Liver (tissue), 9 donors: ENCODE data around the gene GUCA1A. TPM values are rescaled to one million over a fixed set of nuclear protein-coding genes. Genes with fewer than 3 reads are reported as not detected.

Experiments
- DNase-seq: peaks from one replicate; pipeline ENCODE4 v3.0.0-alpha.2; 2017; ENCODE audit warnings: low spot score
- H3K27ac ChIP-seq, 2 donors: one replicate each; pipeline ENCODE4 v1.7.0; 2013; ENCODE audit warnings: inconsistent platforms in 2 of 2, low read length in 2 of 2, control low read depth in 1 of 2, low read depth in 1 of 2, mild to moderate bottlenecking in 1 of 2
- H3K27me3 ChIP-seq, 4 donors: one replicate each; pipeline versions ENCODE4 v1.6.1 to v1.7.0; 2013; ENCODE audit warnings: low read length in 3 of 4, inconsistent platforms in 1 of 4, mild to moderate bottlenecking in 1 of 4, moderate library complexity in 1 of 4; ENCODE audit not compliant: control insufficient read depth in 4 of 4, insufficient read depth in 4 of 4
- H3K36me3 ChIP-seq, 4 donors: one replicate each; pipeline versions ENCODE4 v1.6.1 to v1.7.0; 2013; ENCODE audit warnings: low read length in 3 of 4, mild to moderate bottlenecking in 3 of 4, low read depth in 1 of 4, moderate library complexity in 1 of 4; ENCODE audit not compliant: control insufficient read depth in 4 of 4, insufficient read depth in 3 of 4
- H3K4me1 ChIP-seq, 4 donors: one replicate each; pipeline versions ENCODE4 v1.6.1 to v1.7.0; 2013; ENCODE audit warnings: low read length in 3 of 4, mild to moderate bottlenecking in 3 of 4, moderate library complexity in 1 of 4; ENCODE audit not compliant: control insufficient read depth in 4 of 4, insufficient read depth in 4 of 4
- H3K4me3 ChIP-seq, 3 donors: one replicate each; pipeline versions ENCODE4 v1.6.1 to v1.7.0; 2013; ENCODE audit warnings: low read length in 3 of 3, control low read depth in 1 of 3, low read depth in 1 of 3, mild to moderate bottlenecking in 1 of 3
- H3K9ac ChIP-seq, 2 donors: one replicate each; pipeline ENCODE4 v1.7.0; 2013; ENCODE audit warnings: low read length in 2 of 2, mild to moderate bottlenecking in 2 of 2, moderate library complexity in 2 of 2, control low read depth in 1 of 2, low read depth in 1 of 2
- H3K9me3 ChIP-seq, 4 donors: one replicate each; pipeline versions ENCODE4 v1.6.1 to v1.7.0; 2013; ENCODE audit warnings: low read length in 3 of 4; ENCODE audit not compliant: control insufficient read depth in 4 of 4
- ATF3 ChIP-seq: IDR thresholded peaks from 2 replicates; pipeline ENCODE4 v1.6.1; 2016; ENCODE audit warnings: antibody characterized with exemption
- CTCF ChIP-seq: fragments of 150-350 bp; IDR thresholded peaks from 2 replicates; pipeline ENCODE4 v1.5.1; 2017; ENCODE audit warnings: improper control_type of control experiment, low read depth, low read length; ENCODE audit not compliant: missing input control
- EGR1 ChIP-seq, 2 donors: IDR thresholded peaks; 2 replicates each; pipeline ENCODE4 v1.6.1; 2016 to 2018; ENCODE audit warnings: antibody characterized with exemption in 2 of 2, low read depth in 2 of 2
- FOXA1 ChIP-seq: IDR thresholded peaks from 2 replicates; pipeline ENCODE4 v1.6.1; 2016; ENCODE audit warnings: antibody characterized with exemption
- FOXA2 ChIP-seq: IDR thresholded peaks from 2 replicates; pipeline ENCODE4 v1.6.1; 2016; ENCODE audit warnings: antibody characterized with exemption
- GABPA ChIP-seq, 2 donors: IDR thresholded peaks in 1 of 2; conservative IDR thresholded peaks in 1 of 2; 2 replicates each; pipeline ENCODE4 v1.6.1; 2016; ENCODE audit warnings: antibody characterized with exemption in 2 of 2, mild to moderate bottlenecking in 1 of 2, moderate library complexity in 1 of 2
- HNF4A ChIP-seq, 2 donors: conservative IDR thresholded peaks; 2 replicates each; pipeline ENCODE4 v1.6.1; 2016; ENCODE audit warnings: antibody characterized with exemption in 2 of 2, mild to moderate bottlenecking in 2 of 2
- HNF4G ChIP-seq: IDR thresholded peaks from 2 replicates; pipeline ENCODE4 v1.6.1; 2016; ENCODE audit warnings: antibody characterized with exemption
- NR2F2 ChIP-seq: IDR thresholded peaks from 2 replicates; pipeline ENCODE4 v1.6.1; 2016; ENCODE audit warnings: antibody characterized with exemption
- REST ChIP-seq: IDR thresholded peaks from 2 replicates; pipeline ENCODE4 v1.6.1; 2016; ENCODE audit warnings: antibody characterized with exemption, mild to moderate bottlenecking
- RXRA ChIP-seq, 2 donors: IDR thresholded peaks; 2 replicates each; pipeline ENCODE4 v1.6.1; 2017 to 2018; ENCODE audit warnings: antibody characterized with exemption in 2 of 2, mild to moderate bottlenecking in 1 of 2
- SP1 ChIP-seq: IDR thresholded peaks from 2 replicates; pipeline ENCODE4 v1.6.1; 2018; ENCODE audit warnings: antibody characterized with exemption, mild to moderate bottlenecking
- TAF1 ChIP-seq: conservative IDR thresholded peaks from 2 replicates; pipeline ENCODE4 v1.6.1; 2016; ENCODE audit warnings: antibody characterized with exemption, mild to moderate bottlenecking
- YY1 ChIP-seq: IDR thresholded peaks from 2 replicates; pipeline ENCODE4 v1.6.1; 2016; ENCODE audit warnings: antibody characterized with exemption, mild to moderate bottlenecking
- ZBTB33 ChIP-seq: IDR thresholded peaks from 2 replicates; pipeline ENCODE4 v1.6.1; 2016; ENCODE audit warnings: antibody characterized with exemption
- WGBS: extraction: QIAGEN DNeasy Blood & Tissue Kit; methylation state at CpG from one replicate; pipeline ENCODE4 v1.1.7; 2013; 5-methylcytosine and 5-hydroxymethylcytosine counted together
- polyA plus RNA-seq, 2 donors: library from polyadenylated mRNA; stranded (reverse) in 1 of 2; unstranded in 1 of 2; fragments of 200-250 nt in 1 of 2; fragments of >200 nt in 1 of 2; fragmentation: Nextera tagmentation in 1 of 2; extraction: Ambion mirVana in 1 of 2; gene quantifications; one replicate each; pipeline versions ENCODE4 v1.2.1 to v1.2.3, GENCODE V29; 2013 to 2015
- total RNA-seq, 2 donors: library from RNA; depleted of rRNA; stranded (reverse); fragments of >200 nt; gene quantifications; one replicate each; pipeline ENCODE4 v1.2.3, GENCODE V29; 2014
- donor health status: healthy.
- donor health status: healthy.
- donor health status: healthy.
- donor health status: healthy.
- donor health status: healthy.

The GUCA1A gene
- total and polyA plus RNA-seq, 4 donors: not detected

GRCh38 chr6:42162812-42163211, 10.4 kb upstream of the GUCA1A start:
- TF ChIP-seq REST (no peak), ATF3 (no peak), YY1 (no peak), FOXA2 (no peak), RXRA (IDR thresholded peaks at IDR 0.05) (no peak), NR2F2 (no peak)
- Histone ChIP-seq H3K4me3 (no peak overlapping the region), H3K27ac (no peak overlapping the region), H3K27me3 (no peaks in the 10 kb centered on the region), H3K9ac (no peak overlapping the region), H3K9me3 (no peaks in the 10 kb centered on the region), H3K36me3 (no peaks in the 10 kb centered on the region), H3K4me1 (no peaks in the 10 kb centered on the region)
- 85% methylated on average over 13 of the region's 13 CpGs for WGBS
- no peak for DNase-seq

GRCh38 chr6:42163981-42164380, 9.2 kb upstream of the GUCA1A start:
- Histone ChIP-seq H3K4me3 (no peak overlapping the region), H3K36me3 (no peaks in the 10 kb centered on the region), H3K4me1 (no peaks in the 10 kb centered on the region), H3K9ac (no peak overlapping the region), H3K27me3 (no peaks in the 10 kb centered on the region), H3K27ac (no peak overlapping the region), H3K9me3 (no peaks in the 10 kb centered on the region)
- TF ChIP-seq FOXA1 (no peak), HNF4A (conservative IDR thresholded peaks at IDR 0.05) (no peak), ZBTB33 (no peak), EGR1 (IDR thresholded peaks at IDR 0.05; ENCODE audit: low read depth in 2 of 2) (no peak), GABPA (IDR thresholded peaks at IDR 0.05 in 1 of 2, conservative IDR thresholded peaks at IDR 0.05 in 1 of 2) (no peak), HNF4G (no peak), CTCF (no peak), TAF1 (no peak), SP1 (no peak)
- DNase-seq: no peak
- 64% methylated on average over 1 of the region's 1 CpG for WGBS
